ENCODE results near the gene NMT1. TPM values are rescaled to one million over a fixed set of nuclear protein-coding genes. Genes with fewer than 3 reads are reported as not detected.

NMT1 gene
- total RNA-seq, 2 donors from 2014 or later: 68.0 to 127 TPM

DNA sequence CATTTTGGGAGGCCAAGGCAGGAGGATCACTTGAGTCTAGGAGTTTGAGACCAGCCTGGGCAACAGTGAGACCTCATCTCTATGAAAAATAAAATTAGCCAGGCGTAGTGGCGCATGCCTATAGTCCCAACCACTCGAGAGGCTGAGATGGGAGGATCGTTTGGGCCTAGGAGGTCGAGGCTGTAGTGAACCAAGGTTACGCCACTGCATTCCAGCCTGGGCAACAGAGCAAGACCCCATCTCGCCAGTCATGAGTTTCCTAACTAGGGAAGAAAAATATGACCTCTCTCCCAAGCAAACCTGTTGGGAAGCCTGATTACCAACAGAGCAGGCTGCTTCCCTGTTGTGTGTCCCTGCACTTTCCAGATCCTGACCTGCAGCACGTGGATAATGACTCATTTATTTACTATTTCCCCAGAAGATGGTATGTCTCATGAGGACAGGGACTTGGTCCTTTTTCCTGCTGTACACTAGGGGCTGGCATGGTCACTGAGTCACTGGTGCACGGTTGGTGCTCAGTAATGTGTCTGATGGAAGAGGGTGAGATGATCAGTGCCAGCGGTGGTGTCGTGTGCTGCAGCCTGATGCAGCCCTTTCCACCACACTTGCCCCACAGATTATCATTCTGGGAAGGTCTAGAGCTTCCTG, 30.8 kb downstream of the NMT1 start:
- H3K4me1 ChIP-seq: no peaks in the 10 kb centered on the region
- no peak overlapping the region for H3K4me3 ChIP-seq
- no peak overlapping the region for H3K9ac ChIP-seq (ENCODE audit: low read depth in 2 of 2, low read length in 2 of 2)
- H3K27me3 ChIP-seq: no peaks in the 10 kb centered on the region
- no peak for DNase-seq
- peak overlapping the region; percentile 19 for H3K27ac ChIP-seq
- intact Hi-C loops (cut with DNase I): no loop called here
- no peaks in the 10 kb centered on the region for H3K9me3 ChIP-seq
- no peaks in the 10 kb centered on the region for H3K36me3 ChIP-seq
- TF ChIP-seq, protein P1, sequence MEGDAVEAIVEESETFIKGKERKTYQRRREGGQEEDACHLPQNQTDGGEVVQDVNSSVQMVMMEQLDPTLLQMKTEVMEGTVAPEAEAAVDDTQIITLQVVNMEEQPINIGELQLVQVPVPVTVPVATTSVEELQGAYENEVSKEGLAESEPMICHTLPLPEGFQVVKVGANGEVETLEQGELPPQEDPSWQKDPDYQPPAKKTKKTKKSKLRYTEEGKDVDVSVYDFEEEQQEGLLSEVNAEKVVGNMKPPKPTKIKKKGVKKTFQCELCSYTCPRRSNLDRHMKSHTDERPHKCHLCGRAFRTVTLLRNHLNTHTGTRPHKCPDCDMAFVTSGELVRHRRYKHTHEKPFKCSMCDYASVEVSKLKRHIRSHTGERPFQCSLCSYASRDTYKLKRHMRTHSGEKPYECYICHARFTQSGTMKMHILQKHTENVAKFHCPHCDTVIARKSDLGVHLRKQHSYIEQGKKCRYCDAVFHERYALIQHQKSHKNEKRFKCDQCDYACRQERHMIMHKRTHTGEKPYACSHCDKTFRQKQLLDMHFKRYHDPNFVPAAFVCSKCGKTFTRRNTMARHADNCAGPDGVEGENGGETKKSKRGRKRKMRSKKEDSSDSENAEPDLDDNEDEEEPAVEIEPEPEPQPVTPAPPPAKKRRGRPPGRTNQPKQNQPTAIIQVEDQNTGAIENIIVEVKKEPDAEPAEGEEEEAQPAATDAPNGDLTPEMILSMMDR (IDR thresholded peaks at IDR 0.05): no peak

DNA sequence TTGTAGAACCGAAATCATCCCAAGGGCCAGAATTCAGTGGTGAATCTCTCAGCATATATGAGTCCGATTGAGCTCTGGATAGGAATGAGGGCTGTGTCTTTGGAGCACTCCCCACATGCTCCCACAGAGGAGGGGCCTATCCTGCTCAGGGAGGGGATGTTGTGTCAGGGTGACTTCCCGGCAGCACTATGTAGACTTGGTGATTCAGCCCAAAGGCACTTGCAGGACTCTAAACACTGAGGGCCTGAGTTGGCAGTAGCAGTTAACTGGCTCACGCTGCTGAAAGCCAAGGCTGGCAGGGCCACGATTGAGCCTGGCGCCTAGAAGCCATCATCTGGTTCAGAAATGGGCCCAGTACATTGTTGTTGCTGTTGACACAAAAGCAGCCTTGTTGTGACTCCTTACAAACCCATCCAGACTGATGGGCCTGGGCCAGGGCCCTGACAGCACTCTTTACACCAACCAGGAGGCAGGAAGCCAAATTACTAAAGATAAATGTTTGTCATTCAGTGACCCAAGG, 31.9 kb downstream of the NMT1 start:
- Histone ChIP-seq H3K9me3 (no peaks in the 10 kb centered on the region), H3K27me3 (no peaks in the 10 kb centered on the region), H3K27ac (peak overlapping the region; percentile 70), H3K4me3 (no peak overlapping the region), H3K9ac (ENCODE audit: low read depth in 2 of 2, low read length in 2 of 2) (peak overlapping the region in 1 of 2 donors; percentile 17), H3K4me1 (no peaks in the 10 kb centered on the region), H3K36me3 (no peaks in the 10 kb centered on the region)
- intact Hi-C loops (cut with DNase I): no loop called here
- TF ChIP-seq, protein P1 (IDR thresholded peaks at IDR 0.05): no peak
- peak; percentile 47 for DNase-seq

DNA sequence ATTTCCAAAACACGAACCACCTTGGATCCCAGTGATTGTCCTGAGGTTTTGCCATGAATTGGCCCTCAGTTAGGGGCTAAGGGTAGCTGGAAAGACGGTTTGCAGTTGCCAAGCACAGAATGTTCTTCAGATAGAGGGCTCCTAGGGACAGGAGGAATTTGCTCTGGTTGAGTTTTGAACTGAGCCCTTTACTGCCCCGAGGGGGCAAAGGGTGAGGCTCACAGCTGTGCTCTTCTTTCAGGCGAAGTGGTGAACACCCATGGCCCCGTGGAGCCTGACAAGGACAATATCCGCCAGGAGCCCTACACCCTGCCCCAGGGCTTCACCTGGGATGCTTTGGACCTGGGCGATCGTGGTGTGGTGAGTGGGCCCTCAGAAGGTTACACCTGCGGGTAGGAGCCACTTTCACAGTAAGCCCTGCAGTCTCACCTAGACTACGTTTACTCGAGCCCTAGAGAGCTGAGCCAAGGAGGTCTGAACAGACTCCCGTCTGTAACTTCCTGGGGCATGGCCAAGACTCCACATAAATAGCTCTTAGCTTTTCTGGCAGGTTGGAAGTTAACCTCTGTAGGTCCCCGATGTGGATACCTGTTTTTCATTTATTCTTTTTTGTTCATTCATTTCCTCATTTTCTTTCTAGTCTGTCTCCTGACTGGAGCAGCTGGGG, 32.5 kb downstream of the NMT1 start:
- Histone ChIP-seq H3K9me3 (no peaks in the 10 kb centered on the region), H3K27me3 (no peaks in the 10 kb centered on the region), H3K27ac (peak overlapping the region; percentile 70), H3K36me3 (no peaks in the 10 kb centered on the region), H3K4me3 (no peak overlapping the region), H3K4me1 (no peaks in the 10 kb centered on the region), H3K9ac (ENCODE audit: low read depth in 2 of 2, low read length in 2 of 2) (peak overlapping the region in 1 of 2 donors; percentile 17)
- intact Hi-C loops (cut with DNase I): no loop called here
- TF ChIP-seq, protein P1 (IDR thresholded peaks at IDR 0.05): no peak
- no peak for DNase-seq

DNA sequence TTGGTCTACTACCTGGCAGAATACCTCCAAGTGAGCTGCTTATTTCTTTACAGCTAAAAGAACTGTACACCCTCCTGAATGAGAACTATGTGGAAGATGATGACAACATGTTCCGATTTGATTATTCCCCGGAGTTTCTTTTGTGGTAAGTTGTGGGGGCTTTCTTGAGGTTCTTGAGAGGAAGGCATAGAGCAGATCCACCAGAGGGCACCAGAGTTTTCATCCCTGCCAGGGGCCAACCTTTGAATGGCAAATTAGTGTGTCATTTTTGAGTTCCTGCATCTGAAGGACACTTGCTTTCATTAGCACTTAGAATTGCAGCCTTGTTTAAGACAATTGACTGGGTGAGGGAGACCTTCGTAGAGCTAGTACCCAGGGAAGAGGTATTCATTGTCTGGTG, 35.0 kb downstream of the NMT1 start:
- Histone ChIP-seq H3K9ac (ENCODE audit: low read depth in 2 of 2, low read length in 2 of 2) (no peak overlapping the region), H3K27me3 (no peaks in the 10 kb centered on the region), H3K9me3 (no peaks in the 10 kb centered on the region), H3K36me3 (no peaks in the 10 kb centered on the region), H3K27ac (no peak overlapping the region), H3K4me1 (no peaks in the 10 kb centered on the region), H3K4me3 (no peak overlapping the region)
- intact Hi-C loops (cut with DNase I): loop anchor here (5.0 kb wide), 2 partner anchors 36 to 74 kb away; partner anchors contain the start of gene PLCD3
- TF ChIP-seq, protein P1 (IDR thresholded peaks at IDR 0.05): peak; percentile 45
- DNase-seq: no peak

DNA sequence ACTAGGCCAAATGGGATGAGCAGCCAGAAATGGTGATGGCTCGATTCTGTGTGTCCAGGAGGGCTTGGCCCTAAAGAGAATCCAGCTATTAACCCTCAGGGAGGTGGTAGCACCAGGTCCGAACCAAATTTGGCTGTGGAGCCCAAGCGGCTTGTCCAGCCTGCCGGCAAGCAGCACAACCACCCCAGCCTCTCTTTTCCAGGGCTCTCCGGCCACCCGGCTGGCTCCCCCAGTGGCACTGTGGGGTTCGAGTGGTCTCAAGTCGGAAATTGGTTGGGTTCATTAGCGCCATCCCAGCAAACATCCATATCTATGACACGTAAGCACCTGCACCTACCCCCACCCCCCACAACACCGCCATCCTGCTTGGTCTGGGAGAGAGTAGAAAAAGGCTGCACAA, 35.8 kb downstream of the NMT1 start:
- Histone ChIP-seq H3K9ac (ENCODE audit: low read depth in 2 of 2, low read length in 2 of 2) (no peak overlapping the region), H3K36me3 (no peaks in the 10 kb centered on the region), H3K4me3 (no peak overlapping the region), H3K27ac (no peak overlapping the region), H3K4me1 (no peaks in the 10 kb centered on the region), H3K9me3 (no peaks in the 10 kb centered on the region), H3K27me3 (no peaks in the 10 kb centered on the region)
- intact Hi-C loops (cut with DNase I): loop anchor here (5.0 kb wide), 2 partner anchors 35 to 75 kb away; partner anchors contain the start of gene PLCD3
- DNase-seq: no peak
- TF ChIP-seq, protein P1 (IDR thresholded peaks at IDR 0.05): no peak

Data from colonic mucosa (tissue), 4 donors.